ENCODE data around the gene FBXO3. TPM values are rescaled to one million over a fixed set of nuclear protein-coding genes. Genes with fewer than 3 reads are reported as not detected.

The FBXO3 gene
- total and polyA plus RNA-seq, 2 of the 13 experiments (the other 11 are each of a cell fraction or from before 2014, with no cell fraction given) = 20.4 to 27.6 TPM

DNA sequence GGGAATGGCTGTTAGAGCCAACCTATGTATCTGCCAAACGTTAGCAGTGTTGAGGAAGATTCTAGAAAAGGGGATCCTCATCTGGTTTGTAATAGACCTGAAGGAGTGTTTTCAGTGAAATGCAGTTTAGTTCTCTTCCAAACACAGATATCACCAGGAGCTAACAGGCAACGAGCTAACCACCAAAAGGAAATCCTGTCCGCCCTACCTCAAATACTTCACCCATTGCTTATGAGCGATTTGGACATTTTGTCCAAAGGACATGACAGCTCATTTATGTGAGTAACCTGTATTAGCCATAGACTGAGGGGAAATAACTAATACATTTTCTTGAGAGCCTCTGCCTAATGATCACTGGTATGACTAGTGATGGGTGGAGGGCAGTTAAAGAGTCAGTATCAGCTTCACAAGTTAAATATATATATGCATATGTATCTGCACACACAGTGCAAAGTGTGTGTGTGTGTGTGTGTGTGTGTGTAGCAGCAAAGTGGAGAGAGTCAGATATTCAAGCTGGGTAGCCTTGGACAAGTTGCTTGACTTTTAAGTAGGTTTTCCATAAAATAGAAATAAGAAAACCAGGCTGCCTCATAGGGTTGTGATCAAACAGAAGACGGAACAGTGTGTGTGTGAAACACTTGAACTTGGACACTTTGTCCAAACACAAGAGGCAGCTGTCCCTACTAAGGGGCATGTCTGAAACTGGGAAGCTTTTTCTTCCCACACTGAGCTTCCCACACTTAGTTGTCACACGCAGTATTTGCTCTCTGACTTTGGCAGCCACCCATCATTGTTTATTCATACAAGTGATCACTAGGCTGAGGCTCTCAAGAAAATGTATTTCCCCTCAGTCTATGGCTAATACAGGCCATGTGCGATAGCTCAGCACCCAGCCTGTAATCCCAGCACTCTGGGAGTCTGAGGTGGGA is 72.8 kb downstream of the FBXO3 start (continued):
- TF ChIP-seq, protein P1, sequence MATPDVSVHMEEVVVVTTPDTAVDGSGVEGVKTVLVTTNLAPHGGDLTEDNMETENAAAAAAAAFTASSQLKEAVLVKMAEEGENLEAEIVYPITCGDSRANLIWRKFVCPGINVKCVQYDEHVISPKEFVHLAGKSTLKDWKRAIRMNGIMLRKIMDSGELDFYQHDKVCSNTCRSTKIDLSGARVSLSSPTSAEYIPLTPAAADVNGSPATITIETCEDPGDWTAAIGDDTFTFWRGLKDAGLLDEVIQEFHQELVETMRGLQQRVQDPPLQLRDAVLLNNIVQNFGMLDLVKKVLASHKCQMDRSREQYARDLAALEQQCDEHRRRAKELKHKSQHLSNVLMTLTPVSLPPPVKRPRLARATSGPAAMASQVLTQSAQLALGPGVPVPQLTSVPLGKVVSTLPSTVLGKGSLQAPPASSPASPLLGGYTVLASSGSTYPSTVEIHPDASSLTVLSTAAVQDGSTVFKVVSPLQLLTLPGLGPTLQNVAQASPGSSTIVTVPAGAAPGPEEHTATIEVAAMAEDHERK (CRISPR knock-in tag; IDR thresholded peaks at IDR 0.05; ENCODE audit: low read depth) = no peak
- TF ChIP-seq, protein P2, sequence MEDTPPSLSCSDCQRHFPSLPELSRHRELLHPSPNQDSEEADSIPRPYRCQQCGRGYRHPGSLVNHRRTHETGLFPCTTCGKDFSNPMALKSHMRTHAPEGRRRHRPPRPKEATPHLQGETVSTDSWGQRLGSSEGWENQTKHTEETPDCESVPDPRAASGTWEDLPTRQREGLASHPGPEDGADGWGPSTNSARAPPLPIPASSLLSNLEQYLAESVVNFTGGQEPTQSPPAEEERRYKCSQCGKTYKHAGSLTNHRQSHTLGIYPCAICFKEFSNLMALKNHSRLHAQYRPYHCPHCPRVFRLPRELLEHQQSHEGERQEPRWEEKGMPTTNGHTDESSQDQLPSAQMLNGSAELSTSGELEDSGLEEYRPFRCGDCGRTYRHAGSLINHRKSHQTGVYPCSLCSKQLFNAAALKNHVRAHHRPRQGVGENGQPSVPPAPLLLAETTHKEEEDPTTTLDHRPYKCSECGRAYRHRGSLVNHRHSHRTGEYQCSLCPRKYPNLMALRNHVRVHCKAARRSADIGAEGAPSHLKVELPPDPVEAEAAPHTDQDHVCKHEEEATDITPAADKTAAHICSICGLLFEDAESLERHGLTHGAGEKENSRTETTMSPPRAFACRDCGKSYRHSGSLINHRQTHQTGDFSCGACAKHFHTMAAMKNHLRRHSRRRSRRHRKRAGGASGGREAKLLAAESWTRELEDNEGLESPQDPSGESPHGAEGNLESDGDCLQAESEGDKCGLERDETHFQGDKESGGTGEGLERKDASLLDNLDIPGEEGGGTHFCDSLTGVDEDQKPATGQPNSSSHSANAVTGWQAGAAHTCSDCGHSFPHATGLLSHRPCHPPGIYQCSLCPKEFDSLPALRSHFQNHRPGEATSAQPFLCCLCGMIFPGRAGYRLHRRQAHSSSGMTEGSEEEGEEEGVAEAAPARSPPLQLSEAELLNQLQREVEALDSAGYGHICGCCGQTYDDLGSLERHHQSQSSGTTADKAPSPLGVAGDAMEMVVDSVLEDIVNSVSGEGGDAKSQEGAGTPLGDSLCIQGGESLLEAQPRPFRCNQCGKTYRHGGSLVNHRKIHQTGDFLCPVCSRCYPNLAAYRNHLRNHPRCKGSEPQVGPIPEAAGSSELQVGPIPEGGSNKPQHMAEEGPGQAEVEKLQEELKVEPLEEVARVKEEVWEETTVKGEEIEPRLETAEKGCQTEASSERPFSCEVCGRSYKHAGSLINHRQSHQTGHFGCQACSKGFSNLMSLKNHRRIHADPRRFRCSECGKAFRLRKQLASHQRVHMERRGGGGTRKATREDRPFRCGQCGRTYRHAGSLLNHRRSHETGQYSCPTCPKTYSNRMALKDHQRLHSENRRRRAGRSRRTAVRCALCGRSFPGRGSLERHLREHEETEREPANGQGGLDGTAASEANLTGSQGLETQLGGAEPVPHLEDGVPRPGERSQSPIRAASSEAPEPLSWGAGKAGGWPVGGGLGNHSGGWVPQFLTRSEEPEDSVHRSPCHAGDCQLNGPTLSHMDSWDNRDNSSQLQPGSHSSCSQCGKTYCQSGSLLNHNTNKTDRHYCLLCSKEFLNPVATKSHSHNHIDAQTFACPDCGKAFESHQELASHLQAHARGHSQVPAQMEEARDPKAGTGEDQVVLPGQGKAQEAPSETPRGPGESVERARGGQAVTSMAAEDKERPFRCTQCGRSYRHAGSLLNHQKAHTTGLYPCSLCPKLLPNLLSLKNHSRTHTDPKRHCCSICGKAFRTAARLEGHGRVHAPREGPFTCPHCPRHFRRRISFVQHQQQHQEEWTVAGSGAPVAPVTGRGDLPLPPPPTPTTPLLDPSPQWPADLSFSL (CRISPR knock-in tag; IDR thresholded peaks at IDR 0.05) = peak; percentile 40; the same call in 1 of the 2 replicates
- no peak for TF ChIP-seq CBX5 (CRISPR knock-in tag; IDR thresholded peaks at IDR 0.05; ENCODE audit: borderline replicate concordance)
- TF ChIP-seq ZFP82 (CRISPR knock-in tag; IDR thresholded peaks at IDR 0.05; ENCODE audit: borderline replicate concordance) = 0 out of 2 replicates have a peak, but pooled peaks have one; percentile 1
- no peak for TF ChIP-seq PTBP1 (IDR thresholded peaks at IDR 0.05; ENCODE audit: low read depth, low read length, poor library complexity, severe bottlenecking)
- TF ChIP-seq TBL1XR1 (IDR thresholded peaks at IDR 0.05; ENCODE audit: borderline replicate concordance, low read length, partially characterized antibody) = no peak
- no peak for TF ChIP-seq STAG1 (CRISPR knock-in tag; IDR thresholded peaks at IDR 0.05)
- no peak for TF ChIP-seq PAWR (CRISPR knock-in tag; IDR thresholded peaks at IDR 0.05; ENCODE audit: borderline replicate concordance)
- no peak for TF ChIP-seq ZGPAT (CRISPR knock-in tag; IDR thresholded peaks at IDR 0.05)
- TF ChIP-seq SOX13 (IDR thresholded peaks at IDR 0.05) = no peak
- TF ChIP-seq SOX13 (CRISPR knock-in tag; conservative IDR thresholded peaks at IDR 0.05 in 1 of 2, IDR thresholded peaks at IDR 0.05 in 1 of 2) = peak in 1 of 2 experiments; percentile 48; a peak in 1 of 4 replicates
- peak; percentile 61; the same call in 1 of the 2 replicates for TF ChIP-seq HMG20A (CRISPR knock-in tag; IDR thresholded peaks at IDR 0.05; ENCODE audit: borderline replicate concordance)
- TF ChIP-seq PHF20 (CRISPR knock-in tag; IDR thresholded peaks at IDR 0.05) = peak; percentile 6; the same call in 1 of the 2 replicates
- no peak for TF ChIP-seq TFE3 (CRISPR knock-in tag; IDR thresholded peaks at IDR 0.05)
- no peak for TF ChIP-seq MYPOP (CRISPR knock-in tag; IDR thresholded peaks at IDR 0.05)
- peak; percentile 33; the same call in 1 of the 2 replicates for TF ChIP-seq GATAD2A (CRISPR knock-in tag; IDR thresholded peaks at IDR 0.05)

Data from HepG2 (cell line).